ENCODE results near the gene RMP24.

Gene RMP24

GRCh38 chr18:35983818-35984217, 11.3 kb downstream of the RMP24 start:
- H3K9me3 ChIP-seq = no peaks in the 10 kb centered on the region

GRCh38 chr18:35991696-35992095, 19.2 kb downstream of the RMP24 start:
- Histone ChIP-seq H3K4me3 (no peak overlapping the region), H3K9me3 (no peaks in the 10 kb centered on the region), H3K4me1 (no peaks in the 10 kb centered on the region), H3K9ac (no peak overlapping the region), H3K4me2 (no peak overlapping the region), H4K20me1 (no peaks in the 10 kb centered on the region), H3K27ac (no peak overlapping the region), H3K27me3 (no peaks in the 10 kb centered on the region), H3K36me3 (peaks cover 50% of the 10 kb centered on the region)
- no peak for TF ChIP-seq Cebpa-rat (IDR thresholded peaks at IDR 0.05)

More at GRCh38 chr18:35983818-35984217, 11.3 kb downstream of the RMP24 start:
- no peaks in the 10 kb centered on the region for H3K4me1 ChIP-seq
- no peak overlapping the region for H3K4me2 ChIP-seq
- peaks cover 73% of the 10 kb centered on the region for H3K36me3 ChIP-seq
- no peaks in the 10 kb centered on the region for H3K27me3 ChIP-seq
- TF ChIP-seq Cebpa-rat (IDR thresholded peaks at IDR 0.05) = no peak
- no peak overlapping the region for H3K4me3 ChIP-seq
- H4K20me1 ChIP-seq = no peaks in the 10 kb centered on the region
- H3K9ac ChIP-seq = no peak overlapping the region
- no peak overlapping the region for H3K27ac ChIP-seq

GRCh38 chr18:35993013-35993412, 20.5 kb downstream of the RMP24 start:
- Histone ChIP-seq H3K4me1 (no peaks in the 10 kb centered on the region), H4K20me1 (no peaks in the 10 kb centered on the region), H3K27ac (no peak overlapping the region), H3K9ac (no peak overlapping the region), H3K9me3 (no peaks in the 10 kb centered on the region), H3K4me3 (no peak overlapping the region), H3K36me3 (peaks cover 39% of the 10 kb centered on the region), H3K27me3 (no peaks in the 10 kb centered on the region), H3K4me2 (no peak overlapping the region)
- TF ChIP-seq Cebpa-rat (IDR thresholded peaks at IDR 0.05) = no peak

GRCh38 chr18:35998967-35999366, 26.5 kb downstream of the RMP24 start:
- Histone ChIP-seq H4K20me1 (no peaks in the 10 kb centered on the region), H3K36me3 (0 out of 2 replicates have a peak, but pooled peaks cover 3% of the 10 kb centered on the region), H3K9ac (no peak overlapping the region), H3K27ac (no peak overlapping the region), H3K4me1 (peaks cover 38% of the 10 kb centered on the region), H3K4me3 (no peak overlapping the region), H3K9me3 (no peaks in the 10 kb centered on the region), H3K27me3 (no peaks in the 10 kb centered on the region), H3K4me2 (no peak overlapping the region)
- no peak for TF ChIP-seq Cebpa-rat (IDR thresholded peaks at IDR 0.05)

GRCh38 chr18:35999925-36000324, 27.4 kb downstream of the RMP24 start:
- Histone ChIP-seq H3K4me2 (peak overlapping the region; percentile 58), H3K9me3 (no peaks in the 10 kb centered on the region), H3K4me3 (no peak overlapping the region), H3K9ac (no peak overlapping the region), H3K27me3 (no peaks in the 10 kb centered on the region), H3K36me3 (no peaks in the 10 kb centered on the region), H3K4me1 (peaks cover 38% of the 10 kb centered on the region), H3K27ac (no peak overlapping the region), H4K20me1 (no peaks in the 10 kb centered on the region)
- TF ChIP-seq Cebpa-rat (IDR thresholded peaks at IDR 0.05) = no peak

GRCh38 chr18:36006997-36007396, 34.5 kb downstream of the RMP24 start:
- Histone ChIP-seq H3K9me3 (no peaks in the 10 kb centered on the region), H3K27ac (no peak overlapping the region), H3K4me1 (peaks cover 14% of the 10 kb centered on the region)

GRCh38 chr18:36009214-36009613, 36.7 kb downstream of the RMP24 start:
- Histone ChIP-seq H3K27ac (no peak overlapping the region), H3K9ac (no peak overlapping the region), H4K20me1 (no peaks in the 10 kb centered on the region), H3K36me3 (0 out of 2 replicates have a peak, but pooled peaks cover 8% of the 10 kb centered on the region), H3K4me3 (no peak overlapping the region), H3K9me3 (no peaks in the 10 kb centered on the region), H3K4me2 (no peak overlapping the region), H3K4me1 (no peaks in the 10 kb centered on the region), H3K27me3 (no peaks in the 10 kb centered on the region)
- TF ChIP-seq Cebpa-rat (IDR thresholded peaks at IDR 0.05) = no peak

More at GRCh38 chr18:36006997-36007396, 34.5 kb downstream of the RMP24 start:
- H4K20me1 ChIP-seq = no peaks in the 10 kb centered on the region
- 0 out of 2 replicates have a peak, but pooled peaks cover 8% of the 10 kb centered on the region for H3K36me3 ChIP-seq
- no peak for TF ChIP-seq Cebpa-rat (IDR thresholded peaks at IDR 0.05)
- H3K9ac ChIP-seq = no peak overlapping the region
- H3K4me2 ChIP-seq = no peak overlapping the region
- no peaks in the 10 kb centered on the region for H3K27me3 ChIP-seq
- H3K4me3 ChIP-seq = no peak overlapping the region

GRCh38 chr18:36012891-36013290, 40.4 kb downstream of the RMP24 start:
- H3K36me3 ChIP-seq = 0 out of 2 replicates have a peak, but pooled peaks cover 8% of the 10 kb centered on the region
- H3K4me2 ChIP-seq = no peak overlapping the region
- no peak overlapping the region for H3K9ac ChIP-seq
- H3K4me1 ChIP-seq = peaks cover 13% of the 10 kb centered on the region
- H3K27me3 ChIP-seq = no peaks in the 10 kb centered on the region
- peaks cover 7% of the 10 kb centered on the region; the same call in 1 of the 2 replicates for H4K20me1 ChIP-seq
- TF ChIP-seq Cebpa-rat (IDR thresholded peaks at IDR 0.05) = no peak
- H3K9me3 ChIP-seq = no peaks in the 10 kb centered on the region
- H3K27ac ChIP-seq = no peak overlapping the region
- H3K4me3 ChIP-seq = no peak overlapping the region

- no peak overlapping the region for H3K4me3 ChIP-seq
- no peaks in the 10 kb centered on the region for H3K9me3 ChIP-seq
- H3K4me1 ChIP-seq = peaks cover 13% of the 10 kb centered on the region
- peaks cover 7% of the 10 kb centered on the region; the same call in 1 of the 2 replicates for H4K20me1 ChIP-seq
- H3K36me3 ChIP-seq = peaks cover 11% of the 10 kb centered on the region
- no peak overlapping the region for H3K27ac ChIP-seq
- no peak overlapping the region for H3K9ac ChIP-seq
- H3K4me2 ChIP-seq = no peak overlapping the region
- TF ChIP-seq Cebpa-rat (IDR thresholded peaks at IDR 0.05) = no peak
- no peaks in the 10 kb centered on the region for H3K27me3 ChIP-seq
Observed at GRCh38 chr18:36015629-36016028, 43.1 kb downstream of the RMP24 start.

- H3K27ac ChIP-seq = no peak overlapping the region
- no peak overlapping the region for H3K4me2 ChIP-seq
- no peak for TF ChIP-seq Cebpa-rat (IDR thresholded peaks at IDR 0.05)
- peaks cover 11% of the 10 kb centered on the region for H3K36me3 ChIP-seq
- H3K9me3 ChIP-seq = no peaks in the 10 kb centered on the region
- no peak overlapping the region for H3K9ac ChIP-seq
- H3K27me3 ChIP-seq = no peaks in the 10 kb centered on the region
- no peak overlapping the region for H3K4me3 ChIP-seq
- H3K4me1 ChIP-seq = peaks cover 13% of the 10 kb centered on the region
- peaks cover 7% of the 10 kb centered on the region; the same call in 1 of the 2 replicates for H4K20me1 ChIP-seq
Observed at GRCh38 chr18:36017232-36017631, 44.8 kb downstream of the RMP24 start.
